ENCODE measurements around the gene CIZ1.
A peak's percentile ranks its signal among the peaks of the same experiment; 100 is the strongest.
"Not testable (repeated sequence)": the region's sequence is repeated elsewhere in the genome, so short reads cannot be mapped to it uniquely, and the experiment has no call there.

CIZ1 gene

GRCh38 chr9:128139621-128140020 lies 51.8 kb downstream of the CIZ1 start:
- TF ChIP-seq ZFX (IDR thresholded peaks at IDR 0.05) = no peak
- no peak overlapping the region for H3K27ac ChIP-seq

GRCh38 chr9:128138001-128138400 lies 53.4 kb downstream of the CIZ1 start:
- TF ChIP-seq ZFX (IDR thresholded peaks at IDR 0.05) (no peak), CTCF (conservative IDR thresholded peaks at IDR 0.05) (no peak)
- H3K27ac ChIP-seq = no peak overlapping the region

- H3K27ac ChIP-seq = no peak overlapping the region
- TF ChIP-seq CTCF (conservative IDR thresholded peaks at IDR 0.05) = no peak
- no peak for TF ChIP-seq ZFX (IDR thresholded peaks at IDR 0.05)
These were observed 54.3 kb downstream of the CIZ1 start for GRCh38 chr9:128136816-128137793.

- not testable (repeated sequence) for H3K27ac ChIP-seq
These were observed 55.8 kb downstream of the CIZ1 start for GRCh38 chr9:128135561-128135960.

- H3K27ac ChIP-seq = not testable (repeated sequence)
These were observed 59.2 kb downstream of the CIZ1 start for GRCh38 chr9:128132139-128132538.

GRCh38 chr9:128131346-128131745 lies 60.0 kb downstream of the CIZ1 start:
- H3K27ac ChIP-seq = not testable (repeated sequence)

- H3K27ac ChIP-seq = not testable (repeated sequence)
These were observed 60.7 kb downstream of the CIZ1 start for GRCh38 chr9:128130651-128131050.

- peak; percentile 80 for TF ChIP-seq CTCF (conservative IDR thresholded peaks at IDR 0.05)
- H3K27ac ChIP-seq = not testable (repeated sequence)
These were observed 61.3 kb downstream of the CIZ1 start for GRCh38 chr9:128129976-128130590.

- peak overlapping the region; percentile 97 for H3K27ac ChIP-seq
- TF ChIP-seq CTCF (conservative IDR thresholded peaks at IDR 0.05) (no peak), ZFX (IDR thresholded peaks at IDR 0.05) (no peak)
These were observed 62.4 kb downstream of the CIZ1 start for GRCh38 chr9:128128836-128129590.

All from C4-2B (cell line).